Renal cortical epithelial cell (primary cell): ENCODE measurements around the gene RBMS3. TPM values are rescaled to one million over a fixed set of nuclear protein-coding genes. Genes with fewer than 3 reads are reported as not detected.

Source experiments
- DNase-seq: peaks from one replicate; pipeline ENCODE4 v3.0.0-alpha.2; 2011; ENCODE audit warnings: low read depth
- total RNA-seq: library from RNA; depleted of rRNA; stranded (reverse); fragments of >200 nt; gene quantifications from 2 replicates; pipeline ENCODE4 v1.2.3, GENCODE V29; 2014

RBMS3 gene
- total RNA-seq, 1 donor from 2014 or later = 26.7 TPM

DNA sequence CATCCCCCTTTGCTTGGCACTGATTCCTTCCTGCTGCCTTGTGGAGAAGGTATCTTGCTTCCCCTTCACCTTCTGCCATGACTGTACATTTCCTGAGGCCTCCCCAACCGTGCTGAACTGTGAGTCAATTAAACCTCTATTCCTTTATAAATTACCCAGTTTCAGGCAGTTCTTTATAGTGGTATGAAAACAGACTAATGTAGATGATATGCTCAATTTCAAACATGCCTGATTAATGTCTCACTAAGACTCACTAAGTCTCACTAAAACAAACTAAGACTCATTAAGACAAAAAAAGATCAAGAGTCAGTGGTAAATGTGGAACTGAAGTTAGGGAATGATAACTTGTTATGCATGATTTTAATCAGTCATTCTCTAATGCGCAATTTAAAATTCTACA, 606.6 kb downstream of the RBMS3 start:
- DNase-seq = no peak

DNA sequence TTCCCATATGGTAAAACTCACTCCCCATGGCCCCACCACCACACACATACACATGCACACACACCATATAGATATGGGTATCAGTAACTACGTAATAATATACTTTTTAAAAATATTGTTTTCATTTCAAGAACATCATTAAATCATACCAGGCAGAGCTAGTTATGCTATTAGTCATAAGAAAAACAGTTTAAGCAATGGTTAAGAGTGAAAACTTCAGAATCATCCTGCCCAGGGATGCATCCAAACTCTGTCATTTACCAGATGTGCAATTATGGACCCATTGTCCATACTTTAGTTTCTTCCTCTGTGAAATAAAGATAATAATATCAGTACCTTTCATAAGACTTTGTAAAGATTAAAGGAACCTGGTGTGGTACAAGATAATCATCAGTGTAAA, 608.3 kb downstream of the RBMS3 start:
- no peak for DNase-seq

DNA sequence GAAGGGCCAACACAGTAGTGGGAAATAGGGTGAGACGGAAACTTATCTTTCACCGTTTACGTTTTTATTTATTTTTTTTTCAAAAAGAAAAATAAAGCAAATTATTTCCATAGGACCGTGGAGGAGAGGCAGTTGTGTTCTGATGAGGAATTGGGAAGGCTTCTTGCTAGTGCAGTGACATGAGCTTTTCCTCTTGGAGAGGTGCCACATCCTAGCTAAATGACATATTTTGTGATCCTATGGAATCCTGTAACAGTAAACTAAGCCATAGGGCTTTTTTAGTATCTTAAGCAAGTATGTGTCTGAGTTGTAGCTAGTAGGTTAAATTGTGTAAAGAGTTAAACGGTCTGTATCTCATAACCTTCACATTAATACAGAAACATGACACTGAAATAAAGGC, 609.9 kb downstream of the RBMS3 start:
- DNase-seq = no peak

DNA sequence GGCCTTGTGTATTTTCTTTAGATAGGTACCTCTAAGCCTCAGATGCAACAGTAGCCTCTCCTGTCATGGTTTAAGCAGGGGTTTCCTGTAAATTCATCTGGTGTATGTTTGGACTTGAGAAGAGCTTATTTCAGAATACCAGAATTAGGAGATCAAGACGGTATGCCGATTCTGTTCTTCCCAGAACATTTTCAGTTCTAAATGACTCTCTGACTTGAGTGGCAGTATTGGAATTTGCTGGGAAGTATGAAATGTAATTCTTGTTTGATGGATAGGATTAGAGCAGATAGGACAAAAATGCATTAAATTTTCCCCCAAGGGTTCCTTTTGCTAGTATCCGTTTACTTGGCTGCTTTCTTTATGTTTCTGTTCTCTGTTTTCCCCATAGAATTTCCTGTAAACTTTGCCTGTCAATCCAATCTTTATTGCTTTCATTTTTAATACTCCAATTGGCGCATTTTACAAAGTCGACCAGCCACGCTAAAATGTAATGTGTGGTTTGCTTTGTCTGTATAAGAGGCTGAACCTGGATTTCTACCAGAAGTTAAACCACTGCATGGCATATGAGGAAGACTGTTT, 612.2 kb downstream of the RBMS3 start:
- no peak for DNase-seq

DNA sequence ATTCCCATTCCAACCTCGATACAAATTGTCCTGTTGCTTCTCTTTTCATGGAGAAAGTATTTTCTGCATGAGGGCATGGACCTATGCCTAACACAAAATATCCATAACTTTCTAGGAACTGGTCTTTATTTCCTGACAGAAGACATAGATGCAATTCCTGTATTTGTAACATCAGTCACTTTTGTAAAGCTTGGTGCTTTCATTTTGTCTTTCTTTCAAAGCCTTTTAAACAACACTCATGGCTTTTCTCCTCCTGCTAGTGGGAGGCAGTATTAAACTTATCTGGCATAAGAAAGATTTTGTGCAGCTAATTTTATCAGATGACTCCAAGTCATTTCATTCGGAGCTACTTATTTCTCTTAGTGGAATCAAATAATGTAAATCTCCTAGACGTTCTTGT, 616.0 kb downstream of the RBMS3 start:
- DNase-seq = no peak

DNA sequence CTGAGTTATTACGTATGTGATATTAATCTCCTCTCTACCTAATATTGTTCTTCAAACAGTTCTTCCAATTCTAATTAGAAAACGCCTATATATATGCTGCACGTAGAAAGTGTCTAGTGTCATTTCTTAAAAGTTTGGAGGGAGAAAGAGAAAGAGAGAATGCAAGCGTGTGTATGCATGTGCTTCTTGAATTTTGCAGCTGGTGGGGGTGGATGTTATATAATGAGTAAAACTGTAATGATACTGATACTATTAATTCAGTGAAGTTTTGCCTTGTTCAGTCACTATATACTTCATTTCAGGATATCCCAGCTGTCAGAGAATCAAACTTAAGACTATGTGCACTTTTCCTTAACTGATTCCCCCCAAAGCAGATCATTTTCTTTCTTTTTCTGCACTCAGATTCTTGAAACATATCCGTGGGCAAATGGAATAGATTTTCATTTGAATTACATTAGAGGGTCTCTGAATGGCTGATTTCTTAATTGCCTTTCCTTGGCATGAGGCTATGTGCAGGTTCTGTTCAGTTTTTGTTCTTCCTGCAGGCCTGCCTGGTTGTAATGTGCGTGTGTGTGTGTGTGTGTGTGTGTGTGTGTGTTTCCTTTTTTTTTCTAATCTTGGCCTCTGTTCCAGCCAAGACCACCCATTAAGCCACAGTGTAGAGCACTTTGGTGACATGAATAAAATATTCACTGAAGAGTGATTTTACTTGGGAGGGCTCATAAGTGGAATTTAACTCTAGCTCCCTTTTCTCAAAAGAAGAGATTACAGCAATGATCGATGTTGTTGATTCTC, 617.5 kb downstream of the RBMS3 start:
- no peak for DNase-seq

DNA sequence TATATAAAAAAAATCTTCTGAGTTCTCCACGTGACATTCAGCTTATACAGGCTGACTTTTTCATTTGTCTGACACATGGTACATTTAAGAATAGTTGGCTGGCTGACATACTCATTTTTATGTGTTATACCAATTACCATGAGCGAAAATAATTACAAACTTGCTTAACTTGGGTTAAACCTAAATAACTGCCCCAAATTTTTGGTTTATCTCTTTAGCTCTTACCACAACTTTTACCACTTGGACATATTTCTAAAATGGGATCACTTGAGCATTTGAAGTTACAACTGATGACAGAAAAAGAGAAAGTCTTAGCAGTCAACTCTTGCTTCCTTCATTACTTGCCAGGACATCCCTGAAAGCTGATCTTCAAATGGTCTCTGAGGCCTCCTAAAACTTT, 618.1 kb downstream of the RBMS3 start:
- DNase-seq = no peak

DNA sequence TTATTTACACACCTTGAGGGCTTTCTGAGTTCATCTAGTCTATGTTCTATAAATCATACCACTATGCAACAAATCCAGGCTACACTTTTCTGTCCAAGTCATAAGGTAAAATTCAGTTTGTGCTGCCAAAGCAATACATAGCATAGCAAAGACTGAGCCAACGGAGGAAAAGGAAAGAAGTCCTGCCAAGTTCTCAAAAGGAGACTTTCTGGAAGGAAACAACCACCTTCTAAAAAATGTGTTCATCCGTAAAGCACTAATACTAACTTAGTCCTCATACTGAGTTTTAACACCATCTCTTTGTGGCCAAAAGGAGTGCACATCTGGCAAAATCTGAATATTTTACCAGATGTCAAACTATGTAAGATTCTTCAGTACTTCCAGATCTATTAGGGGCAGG, 620.2 kb downstream of the RBMS3 start:
- no peak for DNase-seq

DNA sequence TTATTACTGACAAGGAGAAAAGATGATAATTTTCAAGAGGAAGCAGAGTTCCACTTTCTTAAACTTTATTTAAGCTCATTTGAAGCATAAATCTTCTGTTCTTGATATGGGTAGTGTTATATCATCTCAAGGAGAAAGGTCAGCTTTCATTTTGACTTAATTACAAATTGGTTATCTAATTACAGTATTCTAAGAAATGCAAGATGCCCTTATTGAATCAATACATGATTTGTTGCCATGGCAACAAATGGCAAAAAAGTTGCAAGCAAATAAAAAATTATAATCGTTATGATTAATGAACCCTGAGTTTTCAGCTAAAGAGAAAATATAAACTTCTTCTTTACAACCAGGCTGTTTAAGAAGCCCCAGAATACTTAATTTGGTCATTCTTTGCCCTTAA, 622.7 kb downstream of the RBMS3 start:
- no peak for DNase-seq

DNA sequence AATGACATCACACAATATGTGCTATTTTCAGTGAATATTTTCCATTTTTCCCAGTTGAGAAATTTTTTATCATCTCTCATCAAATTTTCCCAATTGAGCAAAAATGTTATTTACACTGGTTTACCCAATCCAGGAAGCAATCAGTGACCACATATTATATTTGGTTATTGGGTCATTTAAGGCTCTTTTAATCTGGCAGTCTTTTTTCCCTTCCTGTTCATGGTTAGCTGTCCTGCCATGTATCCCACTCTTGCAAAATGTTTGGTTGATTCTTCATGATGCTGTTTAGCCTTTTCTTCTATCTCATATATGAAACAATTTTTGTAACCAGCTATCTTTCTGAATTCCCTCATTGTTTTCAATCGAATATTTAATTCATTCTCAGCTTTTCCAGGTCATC, 626.0 kb downstream of the RBMS3 start:
- DNase-seq = no peak

DNA sequence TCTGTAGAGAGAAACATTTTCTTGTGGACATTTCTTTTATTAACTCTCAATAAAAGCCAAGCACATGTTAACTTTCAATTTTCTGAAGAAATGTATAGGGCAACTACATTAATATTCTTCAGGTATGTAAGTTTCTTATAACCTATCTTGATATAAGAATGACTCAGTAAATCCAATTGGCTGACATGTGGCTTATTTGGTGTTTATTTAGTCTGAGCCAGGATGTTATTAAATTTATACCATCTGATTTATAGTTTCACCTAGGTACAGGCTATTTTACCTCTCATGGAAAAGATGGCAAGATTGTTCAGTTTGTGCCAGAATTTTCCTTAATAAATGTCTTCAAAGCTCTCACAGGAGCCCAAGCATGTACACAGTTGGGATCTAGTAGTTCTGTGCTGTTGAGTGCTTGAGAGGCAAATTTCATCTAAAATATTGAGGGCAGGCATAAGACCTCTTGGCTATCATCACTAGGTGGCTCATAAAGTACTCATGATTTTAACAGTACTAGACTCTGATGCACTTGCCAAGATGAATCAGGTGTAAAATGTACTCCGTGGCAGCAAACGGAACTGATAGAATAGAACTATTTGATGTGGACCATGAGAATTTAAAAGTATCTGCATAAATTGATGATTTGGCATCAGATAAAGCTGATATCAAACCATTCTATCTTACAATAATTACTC, 631.9 kb downstream of the RBMS3 start:
- DNase-seq = no peak

DNA sequence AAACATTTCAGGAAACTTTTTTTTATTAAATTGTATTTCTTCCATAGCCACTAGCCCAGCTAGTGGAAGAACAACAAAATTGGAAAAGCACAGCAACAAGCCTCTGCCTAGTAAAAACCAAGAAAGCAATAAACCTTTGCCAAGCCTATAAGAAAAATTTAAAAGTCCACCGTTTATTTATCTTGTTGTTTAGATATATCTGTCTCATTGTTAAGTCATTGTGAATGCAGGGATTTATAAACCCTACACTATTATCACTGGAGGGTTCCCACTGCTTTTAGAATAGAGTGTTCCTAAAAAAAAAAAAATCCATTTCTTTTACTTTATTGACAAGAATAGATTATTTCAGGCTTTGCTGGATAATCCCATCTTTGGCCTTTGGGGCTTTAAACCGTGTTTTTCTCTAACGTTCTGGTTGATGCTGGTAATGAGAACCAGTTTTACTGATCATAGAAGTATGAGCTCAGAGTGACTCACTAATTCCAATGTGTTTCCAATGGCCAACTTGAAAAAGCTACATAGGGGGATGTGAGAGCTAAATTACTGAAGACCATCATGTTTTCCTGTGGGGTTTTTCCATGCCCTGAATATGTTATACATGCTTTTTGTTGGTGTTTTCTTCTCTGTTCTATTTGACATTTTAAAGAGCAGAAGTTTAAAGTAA, 634.1 kb downstream of the RBMS3 start:
- DNase-seq = peak; percentile 25

DNA sequence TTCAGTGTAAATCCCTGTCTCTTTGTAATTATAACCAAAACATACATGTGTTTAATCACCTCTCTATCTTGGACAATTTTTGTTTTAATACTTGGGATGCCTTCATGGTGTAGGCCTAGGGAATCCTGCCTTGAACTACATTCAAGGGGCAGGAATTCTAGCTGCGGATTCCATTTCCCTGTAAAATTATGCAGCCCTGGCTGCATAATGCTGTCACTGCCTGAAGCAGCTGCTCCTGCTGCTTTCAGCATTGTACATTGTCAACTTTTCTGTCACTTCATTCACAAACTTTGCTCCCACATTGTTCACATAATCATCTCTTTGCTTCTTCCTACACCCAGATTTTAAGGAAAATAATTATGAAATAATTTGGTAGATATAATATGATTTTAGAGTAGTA, 638.7 kb downstream of the RBMS3 start:
- DNase-seq = no peak

DNA sequence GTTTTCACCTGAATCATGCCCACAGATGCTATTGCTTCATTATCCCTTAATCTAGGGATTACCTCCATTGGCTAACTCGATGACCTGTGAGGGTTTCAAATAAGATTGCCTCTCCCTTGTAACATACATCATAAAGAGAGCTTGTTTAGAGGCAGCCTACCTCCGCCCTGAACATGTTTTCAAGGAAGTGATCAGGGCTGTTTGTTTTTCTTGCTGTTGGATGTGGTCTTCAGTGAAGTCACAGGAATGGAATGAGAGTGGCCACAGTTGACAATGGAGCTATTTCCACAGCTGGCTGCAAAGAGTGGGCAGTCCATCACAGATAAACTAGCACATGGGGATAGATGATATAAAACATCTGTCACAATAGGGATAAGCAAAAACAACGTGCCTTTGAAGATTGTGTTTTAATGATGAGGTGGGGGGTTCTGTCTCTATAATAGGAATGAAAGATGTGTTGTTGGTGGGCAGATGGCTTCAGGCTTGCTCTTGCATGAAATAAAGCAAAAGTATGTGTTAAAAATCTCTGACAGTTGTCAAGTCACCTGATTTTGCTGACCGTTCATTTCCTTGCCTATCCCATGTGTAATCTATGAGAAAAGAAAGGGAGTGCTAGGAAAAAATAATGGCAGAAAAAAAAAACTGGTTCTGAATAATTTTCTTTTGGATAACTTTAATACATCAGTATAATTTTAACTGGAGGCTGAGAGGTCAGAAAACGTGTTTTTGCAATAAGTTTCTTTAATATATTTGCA, 642.3 kb downstream of the RBMS3 start:
- peak; percentile 92 for DNase-seq

DNA sequence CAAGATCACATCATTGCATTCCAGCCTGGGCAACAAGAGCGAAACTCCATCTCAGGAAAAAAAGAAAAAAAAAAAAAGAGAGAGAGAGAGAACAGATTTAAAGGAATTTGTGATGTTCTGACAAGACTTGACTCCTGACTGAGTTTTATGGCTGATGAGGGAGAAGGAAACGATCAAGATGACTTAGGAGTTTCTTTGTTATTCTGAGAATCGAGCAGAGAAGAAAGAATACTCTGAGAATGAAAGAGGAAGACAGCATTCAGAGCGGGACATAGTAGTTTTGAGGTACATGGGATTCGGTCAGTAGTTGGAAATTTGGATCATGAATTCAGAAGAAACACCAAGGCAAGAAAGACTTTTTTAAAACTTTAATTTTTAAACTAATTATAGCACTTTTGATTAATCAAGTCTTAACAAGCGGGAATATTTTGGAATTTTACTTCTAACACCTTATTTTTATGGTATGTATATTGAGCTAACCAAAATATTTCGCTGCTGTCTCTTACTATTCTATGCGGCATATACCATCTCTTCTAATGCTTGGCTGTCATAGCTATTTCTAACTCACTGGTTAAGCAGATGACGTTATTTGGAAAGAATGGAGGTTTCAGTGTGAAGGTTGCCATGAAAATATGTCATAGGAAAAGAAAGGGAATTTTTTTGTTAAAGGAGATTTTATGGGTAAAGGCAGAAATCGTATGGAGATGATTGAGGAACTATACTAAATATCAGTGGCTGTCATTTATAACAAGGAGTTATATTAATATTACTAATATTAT, 644.1 kb downstream of the RBMS3 start:
- no peak for DNase-seq

DNA sequence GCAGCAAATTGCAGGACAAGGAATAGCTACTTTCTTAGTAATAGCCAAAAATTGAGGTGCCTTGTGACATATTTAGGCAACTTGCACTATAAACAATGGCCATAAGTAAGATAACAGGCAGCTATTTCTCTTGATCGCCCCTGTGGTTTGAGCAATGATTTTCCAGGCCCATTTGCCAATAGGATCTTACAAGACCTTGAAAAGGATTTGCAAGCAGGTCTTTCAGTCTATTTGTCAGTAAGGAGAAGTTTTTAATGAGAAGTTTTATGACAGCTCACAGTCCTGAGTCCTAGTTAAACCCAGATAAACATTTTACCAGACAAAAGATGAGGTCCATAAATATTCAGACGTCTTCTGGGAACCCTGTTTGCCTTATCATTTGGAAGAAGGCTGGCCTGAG, 645.5 kb downstream of the RBMS3 start:
- DNase-seq = no peak

DNA sequence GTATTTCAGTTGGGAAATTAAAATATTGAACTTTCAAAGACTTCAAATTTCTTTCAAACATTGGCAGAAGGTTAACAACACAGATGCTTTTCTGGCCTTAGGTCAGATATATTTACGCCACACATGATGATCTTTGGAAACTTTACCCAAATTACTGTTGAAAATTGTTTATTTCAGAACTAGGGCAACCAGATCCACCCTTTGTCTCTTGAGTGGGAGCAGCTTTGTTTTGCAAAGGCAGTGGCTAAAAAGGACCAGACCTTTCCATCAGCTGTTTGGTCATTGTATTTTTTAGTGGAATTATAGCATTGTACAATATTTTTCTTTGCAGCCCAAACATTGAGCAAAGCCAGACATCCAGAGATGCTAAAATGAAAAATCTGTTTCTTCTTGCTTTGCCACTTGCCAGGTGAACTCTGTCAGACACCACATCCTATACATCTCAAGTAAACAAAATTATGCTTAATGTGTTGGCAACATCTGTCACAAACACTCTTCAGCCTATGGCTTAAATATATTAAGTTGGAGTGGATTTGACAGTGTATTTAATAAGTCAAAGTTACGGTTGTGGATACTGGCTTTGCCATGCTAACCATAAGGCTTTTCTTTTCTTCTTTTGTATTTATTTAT, 651.9 kb downstream of the RBMS3 start:
- DNase-seq = no peak

DNA sequence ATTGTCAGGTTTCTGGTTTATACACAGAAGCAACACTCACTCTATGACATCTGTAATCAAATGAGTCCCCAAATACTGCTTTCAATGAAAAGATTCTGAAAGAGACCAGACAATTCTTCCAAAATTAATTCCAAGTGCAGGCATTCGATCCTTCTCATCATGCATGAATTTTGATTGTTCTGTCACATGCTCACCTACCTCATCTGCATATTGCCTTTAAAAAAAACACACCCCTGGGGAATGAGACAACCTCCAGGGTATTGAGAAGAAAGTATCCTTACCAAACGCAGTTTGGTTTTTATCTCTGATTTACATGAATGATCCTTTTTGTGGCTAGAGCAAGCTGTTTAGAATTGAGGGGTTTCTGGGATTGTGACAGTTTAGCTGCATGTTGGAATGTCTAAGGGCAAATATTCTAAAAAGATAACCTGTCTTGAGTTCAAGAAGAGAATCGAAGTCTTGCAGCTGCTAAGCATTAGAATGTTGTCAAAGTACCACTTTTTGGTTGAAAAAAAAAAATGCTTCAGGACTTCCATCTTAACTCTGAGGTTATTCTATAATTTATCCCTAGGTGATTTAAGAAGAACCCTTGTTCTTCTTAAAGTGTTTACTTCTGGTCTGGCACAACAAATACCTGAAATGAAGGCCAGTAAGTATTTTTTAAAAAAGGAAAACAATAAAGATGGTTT, 653.1 kb downstream of the RBMS3 start:
- DNase-seq = no peak

DNA sequence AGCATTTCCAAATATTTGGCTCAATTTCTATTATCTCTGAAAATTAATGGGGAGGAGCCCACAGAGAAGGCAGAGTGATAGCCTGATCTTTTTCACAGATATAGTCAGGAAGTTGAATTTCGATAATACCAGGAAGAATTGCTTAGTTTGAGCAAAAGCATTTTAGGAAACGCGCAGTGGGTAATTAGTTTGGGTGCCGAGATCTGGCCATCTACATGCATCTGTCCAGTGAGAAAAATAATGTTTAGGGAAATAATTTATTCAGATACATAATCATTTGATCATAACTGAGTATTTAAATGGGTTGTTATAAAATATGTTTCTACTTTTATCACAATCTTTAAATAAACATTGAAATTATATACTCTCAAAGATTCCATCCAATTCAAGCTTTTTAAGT, 653.9 kb downstream of the RBMS3 start:
- DNase-seq = no peak

DNA sequence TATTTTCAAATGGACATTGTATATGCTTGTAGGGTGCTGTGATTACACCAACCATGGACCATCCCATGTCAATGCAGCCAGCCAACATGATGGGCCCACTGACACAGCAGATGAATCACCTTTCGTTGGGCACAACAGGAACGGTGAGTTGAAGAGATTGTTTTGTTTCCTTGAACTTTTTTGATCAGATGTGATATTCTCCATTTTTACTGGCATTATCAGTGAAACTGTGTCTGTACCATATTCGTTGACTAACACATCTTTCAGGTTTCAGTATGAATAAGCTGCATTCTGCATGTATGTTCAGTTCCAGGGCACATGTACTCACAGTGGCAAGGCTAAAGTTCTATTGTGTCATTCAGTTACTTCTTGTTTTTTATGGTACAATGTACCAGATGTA, 655.2 kb downstream of the RBMS3 start:
- DNase-seq = no peak
